Upper lobe of left lung (tissue), 6 donors: ENCODE results near the gene CSTPP1. TPM values are rescaled to one million over a fixed set of nuclear protein-coding genes. Genes with fewer than 3 reads are reported as not detected.
"Not testable (repeated sequence)": the region's sequence is repeated elsewhere in the genome, so short reads cannot be mapped to it uniquely, and the experiment has no call there.

ENCODE experiments used
- ATAC-seq, 2 donors: fragments of 200-7000 bp; cut with Tn5 transposase; one replicate each; pipeline ENCODE4 v1.9.1; 2022; ENCODE audit warnings: mild to moderate bottlenecking in 2 of 2, moderate library complexity in 2 of 2; ENCODE audit not compliant: low FRiP score in 2 of 2
- DNase-seq, 2 donors: peaks; one replicate each; pipeline ENCODE4 v3.0.0-alpha.2; 2019 to 2020
- H3K27ac ChIP-seq, 4 donors: fragments of 200-600 bp; sonication (generic); one replicate each; pipeline ENCODE4 v1.5.1; 2016 to 2019
- H3K27me3 ChIP-seq, 4 donors: fragments of 200-600 bp; sonication (generic); one replicate each; pipeline ENCODE4 v1.5.1; 2017 to 2019
- H3K36me3 ChIP-seq, 4 donors: fragments of 200-600 bp; sonication (generic); one replicate each; pipeline ENCODE4 v1.5.1; 2016 to 2019
- H3K4me1 ChIP-seq, 4 donors: fragments of 200-600 bp; sonication (generic); one replicate each; pipeline ENCODE4 v1.5.1; 2018 to 2019
- H3K4me3 ChIP-seq, 4 donors: fragments of 200-600 bp; sonication (generic); one replicate each; pipeline ENCODE4 v1.5.1; 2017 to 2019; ENCODE audit warnings: mild to moderate bottlenecking in 2 of 4, moderate library complexity in 1 of 4
- H3K9me3 ChIP-seq, 4 donors: fragments of 200-600 bp; sonication (generic); one replicate each; pipeline ENCODE4 v1.5.1; 2018 to 2019
- CTCF ChIP-seq, 6 experiments: fragments of 450-650 bp in 4 of 6; fragments of 200-600 bp in 2 of 6; sonication (generic) in 2 of 6; IDR thresholded peaks; one replicate each; pipeline ENCODE4 v1.5.1; 2016 to 2019; ENCODE audit warnings: antibody characterized with exemption in 6 of 6
- EP300 ChIP-seq, 4 donors: sonication (generic); formaldehyde crosslinking; IDR thresholded peaks; one replicate each; pipeline ENCODE4 v1.5.1; 2017; ENCODE audit warnings: antibody characterized with exemption in 4 of 4, control low read depth in 2 of 4
- POLR2A ChIP-seq, 4 donors: fragments of 450-650 bp; IDR thresholded peaks; one replicate each; pipeline ENCODE4 v1.5.1; 2016 to 2017; ENCODE audit warnings: antibody characterized with exemption in 4 of 4, mild to moderate bottlenecking in 2 of 4
- POLR2AphosphoS5 ChIP-seq, 2 donors: sonication (generic); formaldehyde crosslinking; IDR thresholded peaks; one replicate each; pipeline ENCODE4 v1.5.1; 2017; ENCODE audit warnings: antibody characterized with exemption in 2 of 2
- WGBS, 2 donors: methylation state at CpG; one replicate each; pipeline ENCODE4 v1.1.5; 2017 to 2018; 5-methylcytosine and 5-hydroxymethylcytosine counted together
- total RNA-seq, 6 donors: library from RNA; depleted of rRNA in 4 of 6; stranded (reverse); fragments of >200 nt in 4 of 6; gene quantifications; one replicate each; pipeline versions ENCODE4 v1.1.0 to v1.2.1, GENCODE V29; 2016 to 2021
- donor health status: DM: no; HTN: no; CAD: no; lungs with moderate emphysema.
- donor health status: DM: no; HTN: yes; CAD: no; lungs with severe emphysema.

Gene CSTPP1
- total RNA-seq, 6 donors from 2014 or later = 23.9 to 71.2 (median 47.2) TPM

- 86 to 92% methylated on average over 2 of the region's 2 CpGs for WGBS, 2 donors
- Histone ChIP-seq H3K27ac (no peak overlapping the region), H3K4me1 (no peaks in the 10 kb centered on the region), H3K27me3 (no peaks in the 10 kb centered on the region), H3K4me3 (no peak overlapping the region), H3K9me3 (no peaks in the 10 kb centered on the region), H3K36me3 (peaks cover 0 to 15% (median 0%) of the 10 kb centered on the region in 4 donors)
- DNase-seq (no peak), ATAC-seq (no peak)
- no peak for TF ChIP-seq POLR2AphosphoS5 (IDR thresholded peaks at IDR 0.05)
- no peak for TF ChIP-seq EP300 (IDR thresholded peaks at IDR 0.05)
- TF ChIP-seq POLR2A (IDR thresholded peaks at IDR 0.05) = no peak
- no peak for TF ChIP-seq CTCF (IDR thresholded peaks at IDR 0.05)
These were observed 54.8 kb downstream of the CSTPP1 start for GRCh38 chr11:46991391-46991790.

GRCh38 chr11:46992386-46992785, 55.8 kb downstream of the CSTPP1 start:
- WGBS, 2 donors = 87 to 96% methylated on average over 2 of the region's 2 CpGs
- H3K9me3 ChIP-seq, H3K27ac ChIP-seq, H3K4me1 ChIP-seq, H3K4me3 ChIP-seq, ATAC-seq, DNase-seq, H3K27me3 ChIP-seq: not testable (repeated sequence)
- peaks cover 0 to 15% (median 0%) of the 10 kb centered on the region in 4 donors for H3K36me3 ChIP-seq

GRCh38 chr11:46997796-46998195, 61.2 kb downstream of the CSTPP1 start:
- peaks cover 2 to 13% (median 6%) of the 10 kb centered on the region in 4 donors for H3K4me1 ChIP-seq
- WGBS, 2 donors = 94% methylated on average over 12 to 14 of the region's 14 CpGs

GRCh38 chr11:46999217-46999616, 62.7 kb downstream of the CSTPP1 start:
- Histone ChIP-seq H3K4me1 (peaks cover 15 to 25% (median 19%) of the 10 kb centered on the region in 4 donors), H3K27me3 (no peaks in the 10 kb centered on the region), H3K36me3 (peaks cover 0 to 4% (median 0%) of the 10 kb centered on the region in 4 donors), H3K27ac (no peak overlapping the region), H3K9me3 (no peaks in the 10 kb centered on the region), H3K4me3 (no peak overlapping the region)
- DNase-seq = no peak
- TF ChIP-seq POLR2A (IDR thresholded peaks at IDR 0.05) (no peak), EP300 (IDR thresholded peaks at IDR 0.05) (no peak), CTCF (IDR thresholded peaks at IDR 0.05) (no peak), POLR2AphosphoS5 (IDR thresholded peaks at IDR 0.05) (no peak)
- ATAC-seq = no peak

More at GRCh38 chr11:46997796-46998195, 61.2 kb downstream of the CSTPP1 start:
- H3K27ac ChIP-seq, H3K36me3 ChIP-seq, H3K4me3 ChIP-seq, ATAC-seq, DNase-seq, H3K27me3 ChIP-seq, H3K9me3 ChIP-seq: not testable (repeated sequence)

GRCh38 chr11:47000033-47000432, 63.5 kb downstream of the CSTPP1 start:
- peaks cover 23 to 30% (median 26%) of the 10 kb centered on the region in 4 donors for H3K4me1 ChIP-seq

More at GRCh38 chr11:47000033-47000432, 63.5 kb downstream of the CSTPP1 start:
- H3K27ac ChIP-seq = no peak overlapping the region
- H3K36me3 ChIP-seq = peaks cover 0 to 4% (median 0%) of the 10 kb centered on the region in 4 donors
- ATAC-seq (no peak), DNase-seq (no peak)
- H3K9me3 ChIP-seq = no peaks in the 10 kb centered on the region
- no peak overlapping the region for H3K4me3 ChIP-seq
- 89 to 94% methylated on average over 2 of the region's 2 CpGs for WGBS, 2 donors
- H3K27me3 ChIP-seq = no peaks in the 10 kb centered on the region
- TF ChIP-seq CTCF (IDR thresholded peaks at IDR 0.05) (no peak), POLR2A (IDR thresholded peaks at IDR 0.05) (no peak), EP300 (IDR thresholded peaks at IDR 0.05) (no peak), POLR2AphosphoS5 (IDR thresholded peaks at IDR 0.05) (no peak)
